ENCODE measurements around the gene OVAAL. TPM values are rescaled to one million over a fixed set of nuclear protein-coding genes. Genes with fewer than 3 reads are reported as not detected.

The OVAAL gene
- total RNA-seq, 1 experiment from 2014 or later: 3.6 TPM

DNA sequence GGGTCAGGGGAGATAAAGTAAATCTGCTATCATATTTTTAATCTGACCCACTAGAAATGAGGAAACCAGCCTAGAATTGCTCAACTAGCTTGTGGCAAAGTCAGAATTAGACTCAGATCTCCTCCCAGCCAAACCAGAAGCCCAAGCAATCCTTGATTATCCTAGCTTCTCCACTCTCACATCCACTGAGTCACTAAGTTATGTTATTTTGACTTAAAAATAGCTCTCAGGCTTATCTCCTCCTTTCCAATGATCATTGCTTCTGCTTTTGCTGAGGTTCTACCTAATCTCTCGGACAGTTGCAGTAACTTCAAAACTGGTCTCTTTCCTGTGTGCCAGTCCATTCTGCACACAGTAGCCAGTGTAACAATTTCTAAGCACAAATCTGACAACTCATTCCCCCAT is 22.9 kb downstream of the OVAAL start:
- H3K4me3 ChIP-seq (ENCODE audit: low read length): no peak overlapping the region
- H3K27ac ChIP-seq (ENCODE audit: low read length): no peak overlapping the region
- H4K20me1 ChIP-seq (ENCODE audit: insufficient read depth, low read depth, low read length): no peaks in the 10 kb centered on the region
- H3K27me3 ChIP-seq (ENCODE audit: low read length): no peaks in the 10 kb centered on the region
- no peak overlapping the region for H2AFZ ChIP-seq (ENCODE audit: low read length)
- H3K4me2 ChIP-seq (ENCODE audit: low read depth, low read length, poor library complexity, severe bottlenecking): no peak overlapping the region
- no peaks in the 10 kb centered on the region for H3K9me2 ChIP-seq (replicated peaks; ENCODE audit: insufficient read depth, low read length)
- H3K79me2 ChIP-seq (ENCODE audit: low read length): no peaks in the 10 kb centered on the region
- no peak for DNase-seq
- H3K4me1 ChIP-seq (ENCODE audit: low read length): no peaks in the 10 kb centered on the region
- H3K9me3 ChIP-seq (ENCODE audit: low read length): no peaks in the 10 kb centered on the region
- no peaks in the 10 kb centered on the region for H3K36me3 ChIP-seq (ENCODE audit: insufficient read depth, low read length)
- no peak overlapping the region for H3K9ac ChIP-seq (ENCODE audit: low read length)

DNA sequence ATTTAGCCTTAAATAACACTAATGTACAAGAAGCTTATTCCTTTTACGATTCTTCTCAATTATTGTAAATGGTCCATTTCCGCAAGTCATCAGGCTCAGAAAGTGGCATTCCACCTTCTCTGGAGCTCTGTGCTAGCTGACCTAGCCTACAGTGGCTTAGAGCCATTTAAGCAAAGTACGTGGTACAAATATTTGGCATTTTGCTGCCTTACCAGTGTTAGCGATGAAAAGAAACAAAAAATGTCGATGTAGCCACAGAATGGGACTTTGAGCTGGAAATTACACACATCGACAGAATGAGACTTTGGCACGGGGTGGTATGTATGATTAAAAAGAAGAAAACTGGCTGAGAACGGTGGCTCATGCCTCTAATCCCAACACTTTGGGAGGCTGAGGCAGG is 26.1 kb downstream of the OVAAL start:
- Histone ChIP-seq H3K9me2 (replicated peaks; ENCODE audit: insufficient read depth, low read length) (no peaks in the 10 kb centered on the region), H2AFZ (ENCODE audit: low read length) (no peak overlapping the region), H3K27me3 (ENCODE audit: low read length) (no peaks in the 10 kb centered on the region), H3K79me2 (ENCODE audit: low read length) (no peaks in the 10 kb centered on the region), H3K9ac (ENCODE audit: low read length) (no peak overlapping the region), H3K4me2 (ENCODE audit: low read depth, low read length, poor library complexity, severe bottlenecking) (no peak overlapping the region), H3K36me3 (ENCODE audit: insufficient read depth, low read length) (no peaks in the 10 kb centered on the region), H3K4me3 (ENCODE audit: low read length) (no peak overlapping the region), H3K27ac (ENCODE audit: low read length) (no peak overlapping the region), H4K20me1 (ENCODE audit: insufficient read depth, low read depth, low read length) (no peaks in the 10 kb centered on the region), H3K9me3 (ENCODE audit: low read length) (no peaks in the 10 kb centered on the region; the same call in 1 of the 2 replicates), H3K4me1 (ENCODE audit: low read length) (no peaks in the 10 kb centered on the region)
- DNase-seq: no peak

DNA sequence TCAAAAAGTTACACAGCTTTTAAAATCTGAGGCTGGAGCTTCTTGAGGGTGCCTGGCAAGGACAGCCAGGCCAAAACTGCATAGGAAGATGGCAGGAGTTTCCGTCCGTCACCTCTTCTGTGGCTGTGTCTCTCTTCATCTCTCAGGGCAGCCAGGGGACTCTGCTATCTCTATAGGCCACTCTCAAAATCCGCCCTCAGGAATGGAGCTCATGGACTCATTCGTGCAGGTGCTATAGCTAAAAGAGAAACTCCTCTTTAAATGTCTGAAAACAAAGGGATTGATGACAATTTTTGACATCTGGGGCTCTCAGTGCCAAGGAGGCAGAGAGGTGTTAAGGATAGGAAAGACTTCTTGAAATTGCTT is 27.2 kb downstream of the OVAAL start:
- no peak overlapping the region for H3K4me2 ChIP-seq (ENCODE audit: low read depth, low read length, poor library complexity, severe bottlenecking)
- H3K27me3 ChIP-seq (ENCODE audit: low read length): no peaks in the 10 kb centered on the region
- no peaks in the 10 kb centered on the region for H3K36me3 ChIP-seq (ENCODE audit: insufficient read depth, low read length)
- no peak overlapping the region for H2AFZ ChIP-seq (ENCODE audit: low read length)
- H3K9me3 ChIP-seq (ENCODE audit: low read length): no peaks in the 10 kb centered on the region; the same call in 1 of the 2 replicates
- no peak overlapping the region for H3K27ac ChIP-seq (ENCODE audit: low read length)
- no peak overlapping the region for H3K4me3 ChIP-seq (ENCODE audit: low read length)
- no peak overlapping the region for H3K9ac ChIP-seq (ENCODE audit: low read length)
- H3K4me1 ChIP-seq (ENCODE audit: low read length): no peaks in the 10 kb centered on the region
- H3K9me2 ChIP-seq (replicated peaks; ENCODE audit: insufficient read depth, low read length): no peaks in the 10 kb centered on the region
- H4K20me1 ChIP-seq (ENCODE audit: insufficient read depth, low read depth, low read length): no peaks in the 10 kb centered on the region
- DNase-seq: no peak
- H3K79me2 ChIP-seq (ENCODE audit: low read length): no peaks in the 10 kb centered on the region

DNA sequence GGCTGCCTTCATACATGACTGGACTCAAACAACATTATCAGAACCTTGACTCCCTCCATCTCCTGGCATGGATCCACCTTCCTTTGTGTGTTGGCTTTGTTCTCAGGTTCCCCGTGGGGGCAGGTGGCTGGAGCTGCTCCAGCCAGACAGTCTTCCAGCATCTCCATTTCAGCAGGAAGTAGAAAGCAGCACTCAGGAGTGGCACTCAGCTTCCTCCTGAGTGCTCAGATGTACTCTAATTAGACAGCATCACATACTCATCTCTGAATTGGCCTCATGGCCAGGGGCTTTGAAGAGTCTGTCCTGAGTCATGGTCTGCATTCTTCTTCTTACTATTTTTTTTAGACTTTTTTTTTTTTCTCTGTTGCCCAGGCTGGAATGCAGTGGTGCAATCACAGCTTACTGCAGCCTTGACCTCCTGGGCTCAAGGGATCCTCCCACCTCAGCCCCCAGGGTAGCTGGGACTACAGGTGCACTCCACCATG is 27.9 kb downstream of the OVAAL start:
- Histone ChIP-seq H3K4me3 (ENCODE audit: low read length) (no peak overlapping the region), H3K27ac (ENCODE audit: low read length) (no peak overlapping the region), H3K27me3 (ENCODE audit: low read length) (no peaks in the 10 kb centered on the region), H3K9ac (ENCODE audit: low read length) (no peak overlapping the region), H3K9me3 (ENCODE audit: low read length) (no peaks in the 10 kb centered on the region; the same call in 1 of the 2 replicates), H3K4me2 (ENCODE audit: low read depth, low read length, poor library complexity, severe bottlenecking) (no peak overlapping the region), H3K9me2 (replicated peaks; ENCODE audit: insufficient read depth, low read length) (no peaks in the 10 kb centered on the region), H4K20me1 (ENCODE audit: insufficient read depth, low read depth, low read length) (no peaks in the 10 kb centered on the region), H3K79me2 (ENCODE audit: low read length) (no peaks in the 10 kb centered on the region), H3K36me3 (ENCODE audit: insufficient read depth, low read length) (no peaks in the 10 kb centered on the region), H2AFZ (ENCODE audit: low read length) (no peak overlapping the region), H3K4me1 (ENCODE audit: low read length) (no peaks in the 10 kb centered on the region)
- DNase-seq: no peak

DNA sequence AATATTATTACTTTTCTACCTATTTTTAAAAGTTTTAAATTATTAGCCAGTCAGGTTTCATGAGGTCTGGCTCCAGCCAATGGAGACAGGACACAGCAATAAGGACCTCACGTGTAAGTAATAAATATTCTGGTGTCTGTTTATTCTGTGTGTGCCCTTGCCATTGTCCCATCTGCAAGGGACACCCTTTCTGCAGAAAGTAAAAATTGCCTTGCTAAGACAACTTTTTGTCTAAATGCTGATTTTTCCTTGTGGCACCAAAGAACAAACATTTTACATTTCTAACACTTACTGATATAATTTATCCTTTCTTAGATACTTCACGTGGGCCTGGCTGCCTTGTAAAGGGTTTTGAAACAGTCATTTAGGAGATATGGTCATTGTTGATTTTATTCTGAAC is 29.4 kb downstream of the OVAAL start:
- no peaks in the 10 kb centered on the region for H3K9me2 ChIP-seq (replicated peaks; ENCODE audit: insufficient read depth, low read length)
- H3K27me3 ChIP-seq (ENCODE audit: low read length): no peaks in the 10 kb centered on the region
- H3K4me2 ChIP-seq (ENCODE audit: low read depth, low read length, poor library complexity, severe bottlenecking): no peak overlapping the region
- H4K20me1 ChIP-seq (ENCODE audit: insufficient read depth, low read depth, low read length): no peaks in the 10 kb centered on the region
- no peaks in the 10 kb centered on the region for H3K79me2 ChIP-seq (ENCODE audit: low read length)
- no peak overlapping the region for H2AFZ ChIP-seq (ENCODE audit: low read length)
- H3K9ac ChIP-seq (ENCODE audit: low read length): no peak overlapping the region
- H3K4me3 ChIP-seq (ENCODE audit: low read length): no peak overlapping the region
- DNase-seq: no peak
- no peaks in the 10 kb centered on the region; the same call in 1 of the 2 replicates for H3K9me3 ChIP-seq (ENCODE audit: low read length)
- H3K27ac ChIP-seq (ENCODE audit: low read length): no peak overlapping the region
- no peaks in the 10 kb centered on the region for H3K36me3 ChIP-seq (ENCODE audit: insufficient read depth, low read length)
- H3K4me1 ChIP-seq (ENCODE audit: low read length): no peaks in the 10 kb centered on the region

DNA sequence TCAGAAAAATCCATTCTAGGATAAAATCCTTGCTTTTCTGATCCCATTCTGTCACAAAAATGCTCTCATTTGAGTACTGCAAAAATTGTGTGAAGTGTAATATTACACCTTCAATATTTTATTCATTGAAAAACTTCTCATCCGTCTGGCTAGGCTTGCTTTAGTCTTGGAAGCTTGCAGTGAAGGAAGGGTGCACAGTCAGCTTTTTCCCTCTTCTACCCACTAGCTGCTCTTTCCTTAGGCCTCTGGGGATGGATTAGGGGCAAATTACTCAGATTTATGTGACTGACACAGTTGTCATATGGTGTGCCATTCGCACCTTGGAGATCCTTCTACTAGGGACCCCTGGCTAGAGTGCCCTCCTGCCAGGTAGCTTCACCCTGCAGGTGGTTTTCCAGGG is 32.1 kb downstream of the OVAAL start:
- Histone ChIP-seq H3K9ac (ENCODE audit: low read length) (no peak overlapping the region), H3K79me2 (ENCODE audit: low read length) (no peaks in the 10 kb centered on the region), H3K9me3 (ENCODE audit: low read length) (no peaks in the 10 kb centered on the region; the same call in 1 of the 2 replicates), H3K4me1 (ENCODE audit: low read length) (no peaks in the 10 kb centered on the region), H3K4me3 (ENCODE audit: low read length) (no peak overlapping the region), H3K36me3 (ENCODE audit: insufficient read depth, low read length) (no peaks in the 10 kb centered on the region), H2AFZ (ENCODE audit: low read length) (no peak overlapping the region), H3K27me3 (ENCODE audit: low read length) (no peaks in the 10 kb centered on the region), H4K20me1 (ENCODE audit: insufficient read depth, low read depth, low read length) (no peaks in the 10 kb centered on the region), H3K9me2 (replicated peaks; ENCODE audit: insufficient read depth, low read length) (no peaks in the 10 kb centered on the region), H3K4me2 (ENCODE audit: low read depth, low read length, poor library complexity, severe bottlenecking) (no peak overlapping the region), H3K27ac (ENCODE audit: low read length) (no peak overlapping the region)
- no peak for DNase-seq

DNA sequence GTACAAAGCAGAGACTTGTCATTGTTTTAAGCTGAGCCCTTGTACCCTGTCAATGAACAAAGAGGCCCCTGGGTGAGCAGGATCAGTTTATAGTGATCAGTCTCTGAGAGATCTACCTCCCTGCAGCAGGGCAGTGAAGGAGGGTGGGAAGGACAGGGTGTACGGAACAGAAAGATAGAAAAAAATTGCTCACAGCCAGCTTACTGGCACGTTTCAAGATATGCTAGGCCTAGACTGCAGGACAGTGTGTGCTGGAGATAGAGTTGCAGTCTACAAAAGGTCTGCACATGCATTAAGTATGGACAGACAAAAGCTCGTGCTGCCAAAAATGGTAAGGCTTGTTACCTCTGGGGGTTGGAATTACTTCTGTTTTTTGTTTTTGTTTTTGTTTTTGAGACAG is 34.6 kb downstream of the OVAAL start:
- Histone ChIP-seq H2AFZ (ENCODE audit: low read length) (no peak overlapping the region), H3K4me2 (ENCODE audit: low read depth, low read length, poor library complexity, severe bottlenecking) (no peak overlapping the region)

DNA sequence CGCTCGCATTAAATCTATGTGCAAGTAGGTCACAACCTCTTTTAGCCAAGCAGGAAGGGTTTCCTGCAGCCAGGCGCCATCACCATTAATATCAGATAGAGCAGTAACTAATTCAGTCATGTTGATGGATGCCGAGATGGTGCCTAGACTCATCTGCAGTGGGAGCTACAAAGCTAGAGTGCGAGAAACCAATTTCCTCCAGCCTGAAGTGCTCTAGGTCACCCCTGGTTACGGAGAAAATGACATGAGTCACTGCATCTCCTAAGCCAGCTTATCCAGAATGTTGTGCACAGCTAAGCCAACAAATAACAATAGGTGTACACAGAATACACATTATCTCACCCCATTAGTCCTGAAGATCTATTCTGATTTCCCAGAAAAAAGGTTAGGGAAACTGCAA is 36.0 kb downstream of the OVAAL start:
- Histone ChIP-seq H3K9me2 (replicated peaks; ENCODE audit: insufficient read depth, low read length) (no peaks in the 10 kb centered on the region), H3K9ac (ENCODE audit: low read length) (no peak overlapping the region), H4K20me1 (ENCODE audit: insufficient read depth, low read depth, low read length) (no peaks in the 10 kb centered on the region), H3K4me3 (ENCODE audit: low read length) (no peak overlapping the region), H3K4me2 (ENCODE audit: low read depth, low read length, poor library complexity, severe bottlenecking) (no peak overlapping the region), H3K27ac (ENCODE audit: low read length) (no peak overlapping the region), H3K79me2 (ENCODE audit: low read length) (no peaks in the 10 kb centered on the region), H3K36me3 (ENCODE audit: insufficient read depth, low read length) (no peaks in the 10 kb centered on the region), H3K9me3 (ENCODE audit: low read length) (no peaks in the 10 kb centered on the region), H2AFZ (ENCODE audit: low read length) (no peak overlapping the region), H3K4me1 (ENCODE audit: low read length) (no peaks in the 10 kb centered on the region), H3K27me3 (ENCODE audit: low read length) (no peaks in the 10 kb centered on the region)
- no peak for DNase-seq

More for the DNA sequence above, 34.6 kb downstream of the OVAAL start:
- Histone ChIP-seq H3K79me2 (ENCODE audit: low read length) (no peaks in the 10 kb centered on the region), H3K36me3 (ENCODE audit: insufficient read depth, low read length) (no peaks in the 10 kb centered on the region), H3K27ac (ENCODE audit: low read length) (no peak overlapping the region), H3K4me3 (ENCODE audit: low read length) (no peak overlapping the region), H3K27me3 (ENCODE audit: low read length) (no peaks in the 10 kb centered on the region), H4K20me1 (ENCODE audit: insufficient read depth, low read depth, low read length) (no peaks in the 10 kb centered on the region), H3K9me2 (replicated peaks; ENCODE audit: insufficient read depth, low read length) (no peaks in the 10 kb centered on the region), H3K9ac (ENCODE audit: low read length) (no peak overlapping the region), H3K9me3 (ENCODE audit: low read length) (no peaks in the 10 kb centered on the region), H3K4me1 (ENCODE audit: low read length) (no peaks in the 10 kb centered on the region)
- DNase-seq: no peak

DNA sequence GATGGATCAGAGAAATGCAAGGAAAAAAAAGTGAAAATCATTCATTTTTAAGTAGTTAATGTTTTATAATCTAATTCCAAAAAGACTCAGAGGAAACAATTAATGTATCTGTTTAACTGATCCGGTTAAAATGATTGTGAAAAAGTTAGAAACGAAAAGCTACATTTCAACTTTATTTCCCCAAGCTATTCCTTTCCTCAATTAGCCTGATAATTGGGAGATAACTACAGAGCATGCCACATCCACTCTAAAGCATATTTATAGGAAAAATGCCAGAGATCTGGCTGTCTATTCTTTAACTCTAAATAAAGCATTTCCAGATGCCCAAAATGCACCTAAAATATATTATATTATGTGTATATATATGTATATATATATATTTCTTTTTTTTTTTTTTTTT is 37.2 kb downstream of the OVAAL start:
- Histone ChIP-seq H3K27ac (ENCODE audit: low read length) (no peak overlapping the region), H3K4me2 (ENCODE audit: low read depth, low read length, poor library complexity, severe bottlenecking) (no peak overlapping the region), H3K27me3 (ENCODE audit: low read length) (no peaks in the 10 kb centered on the region)

More for the DNA sequence above, 37.2 kb downstream of the OVAAL start:
- H3K4me3 ChIP-seq (ENCODE audit: low read length): no peak overlapping the region
- H2AFZ ChIP-seq (ENCODE audit: low read length): no peak overlapping the region
- H4K20me1 ChIP-seq (ENCODE audit: insufficient read depth, low read depth, low read length): no peaks in the 10 kb centered on the region
- DNase-seq: no peak
- H3K4me1 ChIP-seq (ENCODE audit: low read length): no peaks in the 10 kb centered on the region
- H3K9ac ChIP-seq (ENCODE audit: low read length): no peak overlapping the region
- no peaks in the 10 kb centered on the region for H3K36me3 ChIP-seq (ENCODE audit: insufficient read depth, low read length)
- H3K79me2 ChIP-seq (ENCODE audit: low read length): no peaks in the 10 kb centered on the region
- H3K9me2 ChIP-seq (replicated peaks; ENCODE audit: insufficient read depth, low read length): no peaks in the 10 kb centered on the region
- H3K9me3 ChIP-seq (ENCODE audit: low read length): no peaks in the 10 kb centered on the region

All from Karpas-422 (cell line).